COLO829 (cell line): Measurements from ENCODE around the gene PRPF40B.
"Not testable (repeated sequence)": the region's sequence is repeated elsewhere in the genome, so short reads cannot be mapped to it uniquely, and the experiment has no call there.

ENCODE experiments used
- DNase-seq: peaks from one replicate; pipeline ENCODE4 v3.0.0; 2012; ENCODE audit warnings: low spot score

Gene PRPF40B

DNA sequence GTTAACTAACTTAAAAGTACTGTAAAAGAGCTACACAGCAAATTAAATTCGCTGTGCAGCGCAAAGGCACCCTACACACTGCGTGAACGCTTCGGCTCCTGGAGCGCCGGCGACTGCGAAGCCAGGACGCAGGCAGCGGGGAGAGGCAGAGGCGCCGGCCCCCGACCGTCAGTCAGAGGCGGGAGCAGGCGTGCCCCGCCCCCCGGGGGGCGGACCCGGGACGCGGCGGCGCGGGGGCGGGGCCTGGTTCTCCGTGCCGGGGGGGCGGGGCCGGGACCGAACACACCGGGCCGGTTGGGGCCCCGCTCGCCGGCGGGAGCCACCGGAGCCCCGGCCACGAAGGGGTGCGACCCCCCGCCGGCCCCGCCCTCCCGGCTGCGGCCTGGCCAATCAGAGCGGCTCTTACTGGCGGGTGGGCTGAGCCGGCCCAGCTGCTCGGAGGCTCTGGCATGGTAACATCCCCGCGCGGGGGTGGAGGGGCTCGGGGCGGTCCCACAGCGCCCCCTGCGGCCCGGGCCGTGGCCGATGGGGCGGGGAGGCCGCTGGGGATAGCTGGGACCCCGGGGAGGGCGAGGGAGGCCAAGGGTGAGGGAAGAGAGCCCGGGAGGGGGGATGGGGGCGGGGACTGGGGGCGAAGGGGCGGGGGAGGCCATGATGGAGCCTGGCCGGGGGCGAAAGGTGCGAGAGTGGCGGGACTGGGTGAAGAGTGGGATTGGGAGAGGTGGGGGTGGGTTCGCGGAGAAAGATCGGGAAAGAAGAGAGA is at the start of gene PRPF40B:
PRPF40B (plus strand) TSS at position 420 of the 763 bp plus-strand sequence; CDS start at position 450, 30 bp downstream.
- peak; percentile 85 for DNase-seq

DNA sequence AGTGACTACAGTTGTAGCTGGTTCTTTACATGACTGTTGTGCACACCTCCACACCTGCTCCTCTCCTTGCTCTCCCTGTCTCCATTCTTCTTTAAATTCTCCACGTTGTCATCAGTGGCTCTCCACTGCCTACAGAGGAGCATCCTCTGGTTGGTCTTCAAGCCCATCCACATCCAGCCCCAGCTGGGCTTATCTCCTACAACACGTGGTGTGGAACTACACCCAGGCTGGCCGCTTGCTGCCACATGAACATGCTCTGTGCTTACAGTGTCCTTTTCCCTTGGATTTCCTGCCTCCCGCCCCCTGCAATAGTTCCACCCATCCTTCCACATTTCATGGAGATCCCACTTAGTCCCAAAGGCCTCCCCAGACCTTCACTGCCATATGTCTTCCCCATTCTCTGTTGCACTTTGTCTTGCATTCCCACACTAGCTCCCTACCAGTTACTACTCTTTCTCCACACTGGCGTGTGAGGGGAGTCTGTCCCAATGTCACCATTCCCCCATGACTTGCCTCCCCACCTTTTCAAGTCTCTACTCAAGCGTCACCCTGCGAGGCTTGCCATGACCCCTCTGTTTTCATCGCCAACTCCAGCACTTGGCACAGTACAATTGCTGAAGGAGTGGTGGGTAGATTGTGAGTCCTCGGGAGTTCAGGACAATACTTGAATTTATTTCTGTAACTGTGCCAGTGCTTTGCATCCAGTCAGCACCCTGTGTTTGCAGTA is 45.6 kb upstream of the PRPF40B start:
- no peak for DNase-seq

DNA sequence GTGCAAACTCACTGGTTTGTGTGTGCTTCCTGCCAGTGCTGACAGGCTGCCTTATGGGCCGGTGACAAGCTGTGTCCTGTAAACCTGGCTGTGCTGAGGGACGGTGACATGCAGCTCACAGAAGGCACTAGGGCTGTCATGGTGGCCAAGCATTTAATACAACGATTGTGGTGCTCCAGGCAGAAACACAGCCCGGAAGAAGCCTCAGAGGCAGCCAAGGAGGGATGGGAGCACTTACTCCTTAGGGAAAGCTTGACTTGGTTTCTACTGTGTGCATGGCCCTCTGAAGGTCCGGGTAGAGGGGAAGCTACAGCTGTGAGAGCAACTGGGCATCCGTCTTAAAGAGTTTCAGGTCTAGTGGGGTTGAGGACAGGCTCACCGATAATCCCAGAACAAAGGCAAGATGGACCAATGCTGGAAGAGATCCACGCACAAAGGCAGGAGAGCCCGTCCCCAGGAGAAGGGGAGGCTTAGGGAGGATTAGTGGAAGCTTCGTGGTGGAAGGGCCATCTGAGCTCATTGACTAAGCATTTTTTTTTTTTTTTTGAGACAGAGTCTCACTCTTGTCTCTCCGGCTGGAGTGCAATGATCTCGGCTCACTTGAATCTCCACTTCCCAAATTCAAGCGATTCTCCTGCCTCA is 44.8 kb upstream of the PRPF40B start:
- DNase-seq = no peak

GRCh38 chr12:49580572-49581535 is 42.5 kb upstream of the PRPF40B start:
- DNase-seq = peak; percentile 70

DNA sequence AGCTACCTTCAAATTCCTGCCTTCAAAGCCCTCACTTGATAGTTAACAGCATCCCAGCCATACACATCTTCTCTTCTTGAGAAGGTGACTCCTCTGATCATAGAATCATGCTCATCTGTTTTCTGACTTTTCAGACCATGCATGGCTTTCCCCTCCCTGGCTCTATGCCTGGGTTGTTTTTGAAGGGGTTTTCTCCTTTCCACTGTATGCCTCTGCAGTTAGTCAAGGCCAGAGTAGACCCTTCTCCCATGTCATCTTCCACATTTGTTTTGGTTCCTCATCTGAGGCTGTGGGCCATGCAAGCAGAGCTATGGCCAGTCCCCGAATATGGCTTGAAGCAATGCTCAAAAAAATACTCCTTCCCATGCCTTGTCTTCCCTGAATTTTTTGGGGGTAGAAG is 41.2 kb upstream of the PRPF40B start:
- DNase-seq = no peak

- no peak for DNase-seq
These were observed 40.5 kb upstream of the PRPF40B start for GRCh38 chr12:49582850-49583249.

DNA sequence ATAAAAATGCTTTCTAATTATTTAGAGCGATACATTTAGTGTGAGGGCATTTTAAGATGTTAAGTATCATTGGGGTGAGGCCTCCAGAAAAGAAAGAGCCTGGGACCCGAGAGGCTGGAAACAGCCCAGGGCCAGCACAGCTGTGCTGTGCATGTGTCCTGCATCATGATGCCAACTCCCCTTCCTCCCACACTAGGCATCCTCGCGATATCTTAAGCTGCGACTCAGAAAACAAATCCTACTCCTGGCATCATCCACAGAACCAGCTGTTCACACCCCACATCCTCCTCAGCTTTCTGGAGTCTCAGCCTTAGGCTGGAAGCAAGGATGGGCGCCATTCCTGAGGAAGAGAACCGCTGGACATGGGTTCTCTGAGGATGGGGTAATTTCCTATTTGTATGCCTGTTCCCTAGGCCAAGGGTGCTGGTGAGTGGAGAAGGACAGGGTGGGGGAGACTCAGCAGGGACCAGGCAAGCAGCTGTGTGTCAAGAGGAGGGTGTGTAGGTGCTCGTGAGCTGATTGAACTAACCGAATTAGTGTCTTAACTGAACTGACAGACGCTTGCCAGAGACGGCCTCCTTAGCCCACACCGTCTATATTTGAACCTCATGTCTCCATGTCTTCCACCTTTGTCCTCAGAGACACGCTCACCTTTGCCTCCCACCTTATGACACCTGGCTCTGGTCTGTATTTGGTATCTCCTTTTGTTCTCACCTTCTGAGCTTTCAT is 39.8 kb upstream of the PRPF40B start:
- DNase-seq = no peak

GRCh38 chr12:49584591-49584990 is 38.8 kb upstream of the PRPF40B start:
- no peak for DNase-seq

GRCh38 chr12:49585477-49586459 is 37.6 kb upstream of the PRPF40B start:
- no peak for DNase-seq

- no peak for DNase-seq
These were observed 36.0 kb upstream of the PRPF40B start for GRCh38 chr12:49587174-49587908.

DNA sequence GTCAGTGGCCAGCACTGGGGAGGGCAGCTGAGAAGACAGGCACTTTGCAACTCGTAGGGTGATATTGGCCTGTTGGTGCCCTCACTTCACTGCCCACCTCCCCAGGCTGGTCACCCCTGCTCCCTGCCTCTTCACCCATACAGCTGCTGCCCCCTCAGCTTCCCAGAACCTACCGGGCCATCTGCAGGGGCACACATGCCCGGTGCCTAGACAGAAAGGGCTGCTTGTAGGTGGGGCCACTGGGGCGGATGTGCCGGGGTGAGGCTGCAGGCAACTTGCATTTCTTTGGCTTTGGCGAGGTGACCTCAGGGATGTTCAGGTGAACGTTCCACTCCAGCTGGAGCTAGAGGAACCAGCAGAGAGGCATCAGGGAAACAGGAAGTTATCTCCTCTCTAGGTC is 35.1 kb upstream of the PRPF40B start:
- no peak for DNase-seq

DNA sequence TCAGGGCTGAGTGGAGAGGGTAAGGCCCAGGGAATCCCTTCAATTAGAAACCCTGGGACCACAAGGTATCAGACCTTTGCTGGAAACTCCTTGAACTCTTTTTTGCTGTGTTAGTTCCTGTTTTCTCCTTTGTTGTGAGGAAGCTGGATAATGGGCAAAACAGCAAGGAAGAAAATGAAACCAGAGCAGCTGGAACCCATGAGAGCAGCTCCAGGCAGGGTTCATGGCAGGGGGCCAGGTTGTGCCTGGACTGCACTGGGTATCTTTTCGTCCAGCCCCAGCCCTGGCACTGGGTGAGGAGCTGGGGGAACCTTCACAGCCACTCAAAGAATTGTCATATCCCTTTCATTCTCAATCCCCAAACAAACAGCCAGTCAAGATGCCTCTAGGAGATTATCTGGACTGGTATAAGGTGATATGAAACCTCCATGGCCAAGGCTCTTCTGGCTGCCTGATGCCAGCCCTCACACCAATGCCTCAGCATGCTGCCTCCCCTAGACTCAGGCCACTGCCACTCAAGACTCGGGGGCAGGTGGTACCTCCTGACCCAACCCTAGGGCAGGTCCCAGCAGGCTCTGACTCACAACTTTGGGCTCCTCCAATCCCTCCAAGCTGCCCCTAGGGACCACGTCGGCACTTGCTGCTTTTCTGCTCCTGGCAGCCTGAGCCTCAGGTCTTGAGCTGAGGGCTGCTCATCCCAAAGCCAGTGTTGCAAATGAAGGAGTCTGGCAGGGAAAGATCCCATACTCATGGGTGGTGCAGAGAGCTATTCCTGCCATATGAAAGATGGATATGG is 34.4 kb upstream of the PRPF40B start:
- DNase-seq = no peak

- no peak for DNase-seq
These were observed 24.8 kb upstream of the PRPF40B start for GRCh38 chr12:49598527-49598926.

DNA sequence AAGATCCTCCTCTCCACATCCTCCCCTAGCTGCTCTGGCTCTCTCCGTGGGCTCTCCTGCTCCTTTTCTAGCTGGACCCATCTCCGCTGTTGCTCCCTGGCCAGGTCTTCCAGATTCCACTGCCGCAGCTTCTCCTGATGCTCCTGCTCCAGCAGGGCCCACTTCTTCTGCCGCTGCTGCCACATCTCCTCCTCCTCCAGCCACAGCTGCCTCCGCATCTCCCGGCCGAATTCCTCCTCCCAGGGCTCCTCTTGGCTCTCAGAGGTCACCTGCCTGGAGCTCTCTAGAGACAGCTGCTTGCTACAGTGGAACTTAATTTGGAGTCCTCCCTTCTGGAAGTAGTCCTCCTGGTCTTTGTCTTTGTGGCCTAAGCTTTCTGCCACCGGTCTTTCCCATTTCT is 23.4 kb upstream of the PRPF40B start:
- DNase-seq = no peak

DNA sequence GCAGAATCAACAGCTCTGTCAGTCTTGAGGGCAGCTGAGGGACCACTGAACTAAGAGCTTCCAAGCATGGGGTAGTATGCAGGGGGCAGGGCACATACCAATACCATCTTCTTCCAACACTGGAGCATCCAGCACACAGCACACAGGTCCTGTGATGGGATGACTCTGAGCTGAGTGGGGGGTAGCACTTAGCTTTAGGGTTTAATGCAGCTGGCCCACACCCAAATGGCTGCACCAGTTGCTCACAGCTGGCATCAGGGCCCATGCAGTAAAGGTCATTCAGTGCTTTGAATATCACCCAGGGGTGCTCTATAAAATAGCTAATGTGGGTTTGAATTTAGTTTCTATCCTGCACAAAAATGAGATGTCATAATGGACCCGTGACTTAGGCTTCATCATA is 19.6 kb upstream of the PRPF40B start:
- DNase-seq = no peak

- no peak for DNase-seq
These were observed 18.5 kb upstream of the PRPF40B start for GRCh38 chr12:49604856-49605255.

- not testable (repeated sequence) for DNase-seq
These were observed 17.8 kb upstream of the PRPF40B start, which contains the start of gene FAM186B for GRCh38 chr12:49605539-49605938. FAM186B (minus strand) TSS chr12:49605639; CDS start chr12:49605477, 162 bp downstream.
